ENCODE data around the gene CD34. TPM values are rescaled to one million over a fixed set of nuclear protein-coding genes. Genes with fewer than 3 reads are reported as not detected.

CD34 gene
- polyA plus RNA-seq, 1 experiment, result 1.2 TPM

GRCh38 chr1:207917080-207917479, 6.2 kb upstream of the CD34 start:
- ChIA-PET CTCF (interaction anchor here (0.8 to 0.9 kb wide), 2 partner anchors 8 to 32 kb away, joined by 3 read pairs; no protein-coding TSS in a partner anchor), POLR2A (no interaction called here)
- DNase-seq (ENCODE audit: low read depth), result no peak
- Histone ChIP-seq H3K4me3 (ENCODE audit: low read depth, low read length) (no peak overlapping the region), H3K27me3 (ENCODE audit: control insufficient read depth, insufficient read depth, low read length) (peaks cover 2% of the 10 kb centered on the region), H3K36me3 (ENCODE audit: control insufficient read depth, insufficient read depth, low read length) (no peaks in the 10 kb centered on the region)
- TF ChIP-seq CTCF (IDR thresholded peaks at IDR 0.05; ENCODE audit: insufficient read depth, low read depth, low read length), result no peak

DNA sequence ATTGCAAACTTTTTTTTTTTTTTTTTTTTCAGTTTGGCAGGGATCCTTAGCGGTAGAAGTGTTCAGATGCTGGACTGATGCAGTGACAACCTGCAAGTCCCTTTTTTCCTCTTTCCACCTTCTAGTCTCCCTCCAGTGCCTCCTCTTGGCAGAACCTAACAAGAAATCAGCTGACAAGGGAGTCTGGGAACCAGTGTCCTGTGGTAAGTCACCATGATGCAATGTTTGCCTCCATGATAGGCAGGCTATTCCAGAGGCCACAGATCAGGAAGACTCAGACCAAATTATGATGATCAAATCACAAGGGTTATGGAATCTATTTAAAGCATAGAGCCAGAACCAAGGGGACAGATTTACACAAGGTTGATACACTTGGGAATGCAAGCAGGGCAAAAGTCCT, 3.0 kb upstream of the CD34 start:
- Histone ChIP-seq H3K27me3 (ENCODE audit: control insufficient read depth, insufficient read depth, low read length) (peaks cover 7% of the 10 kb centered on the region), H3K4me3 (ENCODE audit: low read depth, low read length) (no peak overlapping the region), H3K36me3 (ENCODE audit: control insufficient read depth, insufficient read depth, low read length) (no peaks in the 10 kb centered on the region)
- TF ChIP-seq CTCF (IDR thresholded peaks at IDR 0.05; ENCODE audit: insufficient read depth, low read depth, low read length), result no peak
- DNase-seq (ENCODE audit: low read depth), result no peak
- POLR2A ChIA-PET, result no interaction called here
- CTCF ChIA-PET, result interaction anchor here (1.2 kb wide), 1 partner anchor 25 kb away, joined by 3 read pairs; no protein-coding TSS in a partner anchor

DNA sequence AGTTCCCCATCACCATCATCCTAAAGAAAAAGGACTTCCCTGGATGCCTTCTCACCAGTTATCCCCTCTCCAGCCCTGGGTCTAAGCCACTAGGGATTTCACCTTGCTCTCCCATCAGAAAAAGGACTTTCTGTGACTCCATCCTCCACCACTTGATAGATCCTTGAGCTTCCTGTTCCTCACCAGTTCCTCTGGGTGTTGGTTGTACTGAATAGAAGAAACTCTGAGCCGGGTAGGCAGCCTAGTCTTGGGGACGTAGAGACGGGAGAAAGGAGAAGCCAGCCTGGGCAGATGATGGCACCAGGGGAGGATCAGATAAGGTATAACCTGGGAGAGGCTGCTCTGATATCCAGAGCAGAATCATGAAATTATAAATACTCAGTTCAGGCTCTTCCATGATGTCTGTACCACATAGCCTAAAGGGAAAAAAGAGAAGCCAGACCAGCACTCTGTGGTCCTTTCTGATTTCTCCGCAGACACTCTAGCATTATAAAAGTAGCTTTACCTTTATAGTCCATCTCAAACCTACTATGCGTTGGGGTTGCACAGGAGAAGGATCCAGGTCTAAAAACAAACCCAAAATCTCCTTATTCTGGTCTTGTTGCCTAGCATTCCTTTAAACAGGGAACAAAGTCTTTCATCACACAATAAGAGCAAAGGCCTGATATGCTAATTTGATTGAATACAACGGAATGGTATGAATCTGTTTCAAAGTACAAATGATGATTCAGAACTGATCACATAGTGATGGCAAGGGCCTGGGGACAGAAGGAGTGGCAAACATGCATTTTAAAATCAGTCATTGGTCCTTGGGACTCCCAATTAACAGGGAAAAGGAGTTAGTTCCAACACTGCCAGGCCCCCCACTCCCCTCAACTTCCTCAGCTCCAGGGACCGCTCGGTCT, 1.2 kb upstream of the CD34 start:
- Histone ChIP-seq H3K27me3 (ENCODE audit: control insufficient read depth, insufficient read depth, low read length) (peaks cover 7% of the 10 kb centered on the region), H3K36me3 (ENCODE audit: control insufficient read depth, insufficient read depth, low read length) (no peaks in the 10 kb centered on the region), H3K4me3 (ENCODE audit: low read depth, low read length) (no peak overlapping the region)
- CTCF ChIA-PET, result interaction anchor here (0.7 to 5.2 kb wide), 4 partner anchors 12 to 88 kb away, joined by 3 to 24 read pairs (median 4); no protein-coding TSS in a partner anchor
- POLR2A ChIA-PET, result no interaction called here
- no peak for TF ChIP-seq CTCF (IDR thresholded peaks at IDR 0.05; ENCODE audit: insufficient read depth, low read depth, low read length)
- DNase-seq (ENCODE audit: low read depth), result no peak

GRCh38 chr1:207909687-207910086, 1.2 kb downstream of the CD34 start:
- no peak for TF ChIP-seq CTCF (IDR thresholded peaks at IDR 0.05; ENCODE audit: insufficient read depth, low read depth, low read length)
- no peak for DNase-seq (ENCODE audit: low read depth)
- no peaks in the 10 kb centered on the region for H3K36me3 ChIP-seq (ENCODE audit: control insufficient read depth, insufficient read depth, low read length)
- POLR2A ChIA-PET, result no interaction called here
- H3K27me3 ChIP-seq (ENCODE audit: control insufficient read depth, insufficient read depth, low read length), result peaks cover 7% of the 10 kb centered on the region
- no peak overlapping the region for H3K4me3 ChIP-seq (ENCODE audit: low read depth, low read length)
- CTCF ChIA-PET, result interaction anchor here (5.2 kb wide), 1 partner anchor 14 kb away, joined by 24 read pairs; no protein-coding TSS in a partner anchor

DNA sequence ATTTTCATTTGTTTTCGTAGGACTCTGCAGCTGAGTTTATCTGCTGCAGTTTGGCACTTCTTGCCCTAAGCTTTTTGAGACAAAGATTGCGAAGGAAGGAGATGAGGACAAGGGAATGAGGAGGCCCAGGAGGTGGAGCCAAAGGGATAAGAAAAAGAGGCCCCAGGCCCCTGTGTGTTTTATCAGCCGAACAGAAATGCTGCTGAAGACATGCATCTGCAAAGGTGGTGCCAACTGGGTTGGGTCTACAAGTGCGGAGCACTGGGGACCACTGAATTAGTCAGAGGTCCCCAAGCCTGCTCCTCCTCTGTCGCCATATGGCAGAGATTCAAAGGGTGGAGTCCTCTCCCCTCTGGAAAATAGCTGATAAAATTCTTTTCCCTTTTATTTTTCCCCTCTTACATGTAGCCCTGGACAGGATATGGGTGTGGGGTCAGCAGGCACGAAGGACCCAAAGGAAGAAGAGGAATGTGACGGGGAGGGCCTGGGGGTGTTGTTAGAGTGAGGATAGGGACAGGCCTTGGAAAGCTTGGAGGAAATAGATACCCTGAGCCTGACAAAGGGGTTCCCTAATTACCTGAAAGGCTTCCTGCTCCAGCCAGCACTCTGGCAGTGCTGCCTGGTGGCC, 2.7 kb downstream of the CD34 start:
- Histone ChIP-seq H3K36me3 (ENCODE audit: control insufficient read depth, insufficient read depth, low read length) (no peaks in the 10 kb centered on the region), H3K4me3 (ENCODE audit: low read depth, low read length) (no peak overlapping the region), H3K27me3 (ENCODE audit: control insufficient read depth, insufficient read depth, low read length) (peaks cover 7% of the 10 kb centered on the region)
- ChIA-PET CTCF (interaction anchor here (0.6 to 5.2 kb wide), 8 partner anchors 9 to 90 kb away, joined by 3 to 24 read pairs (median 4); no protein-coding TSS in a partner anchor), POLR2A (no interaction called here)
- no peak for TF ChIP-seq CTCF (IDR thresholded peaks at IDR 0.05; ENCODE audit: insufficient read depth, low read depth, low read length)
- DNase-seq (ENCODE audit: low read depth), result no peak
